ENCODE results near the gene ZBED1.
"Not testable (repeated sequence)": the region's sequence is repeated elsewhere in the genome, so short reads cannot be mapped to it uniquely, and the experiment has no call there.

DNA sequence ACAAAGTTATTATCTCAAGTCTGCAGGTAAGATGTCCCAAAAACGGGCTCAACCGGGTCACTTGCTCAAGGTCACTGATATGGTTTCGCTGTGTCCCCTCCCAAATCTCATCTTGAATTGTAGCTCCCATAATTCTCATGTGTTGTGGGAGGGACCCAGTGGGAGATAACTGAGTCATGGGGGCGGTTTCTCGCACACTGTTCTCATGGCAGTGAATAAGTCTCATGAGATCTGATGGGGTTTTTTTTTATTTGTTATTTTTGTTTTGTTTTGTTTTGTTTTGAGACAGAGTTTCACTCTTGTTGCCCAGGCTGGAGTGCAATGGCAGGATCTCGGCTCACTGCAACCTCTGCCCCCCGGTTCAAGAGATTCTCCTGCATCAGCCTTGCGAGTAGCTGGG, 4.6 kb upstream of the ZBED1 start:
- not testable (repeated sequence) for TF ChIP-seq POLR2A, POLR2AphosphoS5 (IDR thresholded peaks at IDR 0.05)
- TF ChIP-seq, protein P1, sequence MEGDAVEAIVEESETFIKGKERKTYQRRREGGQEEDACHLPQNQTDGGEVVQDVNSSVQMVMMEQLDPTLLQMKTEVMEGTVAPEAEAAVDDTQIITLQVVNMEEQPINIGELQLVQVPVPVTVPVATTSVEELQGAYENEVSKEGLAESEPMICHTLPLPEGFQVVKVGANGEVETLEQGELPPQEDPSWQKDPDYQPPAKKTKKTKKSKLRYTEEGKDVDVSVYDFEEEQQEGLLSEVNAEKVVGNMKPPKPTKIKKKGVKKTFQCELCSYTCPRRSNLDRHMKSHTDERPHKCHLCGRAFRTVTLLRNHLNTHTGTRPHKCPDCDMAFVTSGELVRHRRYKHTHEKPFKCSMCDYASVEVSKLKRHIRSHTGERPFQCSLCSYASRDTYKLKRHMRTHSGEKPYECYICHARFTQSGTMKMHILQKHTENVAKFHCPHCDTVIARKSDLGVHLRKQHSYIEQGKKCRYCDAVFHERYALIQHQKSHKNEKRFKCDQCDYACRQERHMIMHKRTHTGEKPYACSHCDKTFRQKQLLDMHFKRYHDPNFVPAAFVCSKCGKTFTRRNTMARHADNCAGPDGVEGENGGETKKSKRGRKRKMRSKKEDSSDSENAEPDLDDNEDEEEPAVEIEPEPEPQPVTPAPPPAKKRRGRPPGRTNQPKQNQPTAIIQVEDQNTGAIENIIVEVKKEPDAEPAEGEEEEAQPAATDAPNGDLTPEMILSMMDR (IDR thresholded peaks at IDR 0.05), result not testable (repeated sequence)
